Stomach (tissue), 4 donors: ENCODE results near the gene TBC1D4.

Experiments
- CTCF ChIP-seq, 7 experiments: fragments of 450-650 bp in 4 of 7; fragments of 200-600 bp in 3 of 7; sonication (generic) in 3 of 7; IDR thresholded peaks; one replicate each; pipeline ENCODE4 v1.5.1; 2016 to 2019; ENCODE audit warnings: antibody characterized with exemption in 7 of 7, control low read depth in 2 of 7, mild to moderate bottlenecking in 1 of 7
- EP300 ChIP-seq: sonication (generic); formaldehyde crosslinking; IDR thresholded peaks from one replicate; pipeline ENCODE4 v1.6.1; 2017; ENCODE audit warnings: antibody characterized with exemption
- POLR2A ChIP-seq, 4 donors: fragments of 450-650 bp; IDR thresholded peaks; one replicate each; pipeline ENCODE4 v1.6.1; 2016; ENCODE audit warnings: antibody characterized with exemption in 4 of 4, control low read depth in 2 of 4, mild to moderate bottlenecking in 1 of 4, moderate library complexity in 1 of 4
- POLR2AphosphoS5 ChIP-seq, 3 donors: sonication (generic); formaldehyde crosslinking; IDR thresholded peaks; one replicate each; pipeline ENCODE4 v1.6.1; 2016; ENCODE audit warnings: antibody characterized with exemption in 3 of 3

GRCh38 chr13:75493156-75493555, 11.2 kb upstream of the TBC1D4 start:
- TF ChIP-seq CTCF (IDR thresholded peaks at IDR 0.05), result no peak
- no peak for TF ChIP-seq EP300
- no peak for TF ChIP-seq POLR2A (IDR thresholded peaks at IDR 0.05)
- no peak for TF ChIP-seq POLR2AphosphoS5 (IDR thresholded peaks at IDR 0.05)
